Activated T-helper 2 cell treated with anti-CD3 and anti-CD28 coated beads, Interferon-gamma antibody, Interleukin-2, Interleukin-4, amounts not matched to agents 10 μg/mL and 5 μg/mL and 100 μg/mL, durations not matched to agents 14 hours and 24 hours and 36 hours (primary cell): ENCODE data around the gene CAPN13. TPM values are rescaled to one million over a fixed set of nuclear protein-coding genes. Genes with fewer than 3 reads are reported as not detected.

Source experiments
- DNase-seq: peaks from one replicate; pipeline ENCODE4 v3.0.0; 2021; ENCODE audit warnings: low spot score
- H3K27ac Mint-ChIP-seq: one replicate; pipeline ENCODE4 v1.8.0; 2021; ENCODE audit warnings: mixed read lengths
- H3K27me3 Mint-ChIP-seq: one replicate; pipeline ENCODE4 v1.8.0; 2021; ENCODE audit warnings: low read depth, mixed read lengths
- H3K36me3 Mint-ChIP-seq: one replicate; pipeline ENCODE4 v1.8.0; 2021; ENCODE audit warnings: low read depth, mixed read lengths
- H3K4me1 Mint-ChIP-seq: one replicate; pipeline ENCODE4 v1.8.0; 2021; ENCODE audit warnings: low read depth, mixed read lengths
- H3K4me3 Mint-ChIP-seq: one replicate; pipeline ENCODE4 v1.8.0; 2021; ENCODE audit warnings: low read depth, mild to moderate bottlenecking, moderate library complexity, mixed read lengths
- H3K9me3 Mint-ChIP-seq: one replicate; pipeline ENCODE4 v1.8.0; 2021; ENCODE audit warnings: mixed read lengths
- intact Hi-C: fragments of 100-400 bp; cut with micrococcal nuclease; formaldehyde crosslinking; loops from one replicate; pipeline ENCODE4 v1.15.1; 2023
- total RNA-seq: library from RNA; stranded (reverse); gene quantifications from 2 replicates; pipeline ENCODE4 v1.2.3, GENCODE V29; 2022

Gene CAPN13
- total RNA-seq, 1 donor from 2014 or later: not detected

GRCh38 chr2:30752811-30753210, 54.4 kb downstream of the CAPN13 start:
- H3K4me3 Mint-ChIP-seq: no peak overlapping the region
- H3K27me3 Mint-ChIP-seq: no peaks in the 10 kb centered on the region
- H3K4me1 Mint-ChIP-seq: no peaks in the 10 kb centered on the region
- intact Hi-C loops: no loop called here
- no peak overlapping the region for H3K27ac Mint-ChIP-seq
- DNase-seq: no peak
- no peaks in the 10 kb centered on the region for H3K36me3 Mint-ChIP-seq
- no peaks in the 10 kb centered on the region for H3K9me3 Mint-ChIP-seq

- intact Hi-C loops: no loop called here
- no peak overlapping the region for H3K4me3 Mint-ChIP-seq
- H3K4me1 Mint-ChIP-seq: no peaks in the 10 kb centered on the region
- no peak for DNase-seq
- no peaks in the 10 kb centered on the region for H3K36me3 Mint-ChIP-seq
- no peaks in the 10 kb centered on the region for H3K27me3 Mint-ChIP-seq
- H3K27ac Mint-ChIP-seq: no peak overlapping the region
- H3K9me3 Mint-ChIP-seq: no peaks in the 10 kb centered on the region
Observed at GRCh38 chr2:30747206-30747605, 60.0 kb downstream of the CAPN13 start.

GRCh38 chr2:30744823-30745222, 62.4 kb downstream of the CAPN13 start:
- no peak overlapping the region for H3K4me3 Mint-ChIP-seq
- no peak for DNase-seq
- no peak overlapping the region for H3K27ac Mint-ChIP-seq
- no peaks in the 10 kb centered on the region for H3K27me3 Mint-ChIP-seq
- no peaks in the 10 kb centered on the region for H3K9me3 Mint-ChIP-seq
- H3K36me3 Mint-ChIP-seq: no peaks in the 10 kb centered on the region
- no peaks in the 10 kb centered on the region for H3K4me1 Mint-ChIP-seq
- intact Hi-C loops: no loop called here

DNA sequence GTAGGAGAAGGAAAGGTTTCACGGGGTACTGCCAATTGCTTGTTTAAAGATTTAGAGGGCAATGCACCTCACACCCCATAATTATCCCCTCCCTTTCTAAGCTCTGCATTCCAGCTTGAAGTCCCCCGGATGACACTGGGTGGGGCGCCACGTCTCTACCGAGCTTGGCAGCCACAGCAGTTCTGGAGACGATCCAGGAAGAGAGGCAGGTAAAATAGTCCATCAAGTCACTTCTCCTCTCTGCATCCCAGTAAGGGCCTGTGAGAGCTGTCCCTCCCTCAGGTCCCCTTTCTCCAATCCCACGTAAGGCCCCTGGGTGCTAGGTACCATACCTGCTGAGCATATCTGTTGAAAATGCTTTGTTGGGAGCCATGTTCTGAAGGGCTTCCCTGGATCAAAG, 65.7 kb downstream of the CAPN13 start:
- Mint-ChIP-seq H3K4me1 (no peaks in the 10 kb centered on the region), H3K9me3 (no peaks in the 10 kb centered on the region), H3K27me3 (no peaks in the 10 kb centered on the region), H3K4me3 (no peak overlapping the region), H3K36me3 (no peaks in the 10 kb centered on the region), H3K27ac (no peak overlapping the region)
- DNase-seq: no peak
- intact Hi-C loops: no loop called here

DNA sequence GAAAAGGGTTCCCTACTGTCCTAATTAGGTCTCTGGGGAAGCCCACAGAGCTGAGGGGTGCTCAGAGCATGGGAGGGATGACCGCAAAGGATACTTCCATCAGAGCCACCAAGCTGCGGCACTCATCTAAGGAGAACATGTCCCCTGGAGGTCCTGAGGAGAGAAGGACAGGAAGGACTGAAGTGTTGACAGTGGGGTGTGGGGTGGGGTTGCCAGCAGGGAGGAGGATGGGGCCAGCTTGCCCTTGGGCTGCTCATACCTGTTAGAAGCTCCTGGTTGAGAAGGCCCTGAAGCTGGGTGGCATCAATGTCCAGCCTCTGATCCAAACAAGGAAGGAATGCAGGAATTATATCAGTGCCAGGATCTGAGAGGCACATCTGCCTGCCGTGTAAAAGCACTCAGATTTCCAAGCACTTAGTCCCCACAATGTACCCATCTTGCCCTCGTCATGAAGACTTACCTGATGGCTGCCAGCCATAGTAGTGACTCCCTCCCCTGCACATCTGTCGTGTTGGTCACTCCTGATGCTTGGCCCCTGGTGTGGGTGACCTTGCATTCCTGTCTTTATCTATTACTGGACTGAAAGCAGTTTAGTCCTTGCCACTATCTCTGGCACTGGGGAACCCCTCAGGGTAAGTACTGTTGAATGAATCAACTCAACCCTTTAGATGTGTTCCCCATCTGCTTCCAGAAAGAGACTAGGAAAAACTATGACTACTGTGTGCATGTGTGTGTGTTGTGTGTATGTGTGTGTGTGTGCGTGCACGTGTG, 68.9 kb downstream of the CAPN13 start:
- Mint-ChIP-seq H3K4me1 (no peaks in the 10 kb centered on the region), H3K27me3 (no peaks in the 10 kb centered on the region), H3K4me3 (no peak overlapping the region), H3K27ac (no peak overlapping the region), H3K9me3 (no peaks in the 10 kb centered on the region), H3K36me3 (no peaks in the 10 kb centered on the region)
- intact Hi-C loops: no loop called here
- no peak for DNase-seq

GRCh38 chr2:30737326-30737610, 70.0 kb downstream of the CAPN13 start:
- no peaks in the 10 kb centered on the region for H3K27me3 Mint-ChIP-seq
- intact Hi-C loops: no loop called here
- no peak overlapping the region for H3K4me3 Mint-ChIP-seq
- no peak overlapping the region for H3K27ac Mint-ChIP-seq
- no peaks in the 10 kb centered on the region for H3K9me3 Mint-ChIP-seq
- no peaks in the 10 kb centered on the region for H3K36me3 Mint-ChIP-seq
- H3K4me1 Mint-ChIP-seq: no peaks in the 10 kb centered on the region
- DNase-seq: no peak

DNA sequence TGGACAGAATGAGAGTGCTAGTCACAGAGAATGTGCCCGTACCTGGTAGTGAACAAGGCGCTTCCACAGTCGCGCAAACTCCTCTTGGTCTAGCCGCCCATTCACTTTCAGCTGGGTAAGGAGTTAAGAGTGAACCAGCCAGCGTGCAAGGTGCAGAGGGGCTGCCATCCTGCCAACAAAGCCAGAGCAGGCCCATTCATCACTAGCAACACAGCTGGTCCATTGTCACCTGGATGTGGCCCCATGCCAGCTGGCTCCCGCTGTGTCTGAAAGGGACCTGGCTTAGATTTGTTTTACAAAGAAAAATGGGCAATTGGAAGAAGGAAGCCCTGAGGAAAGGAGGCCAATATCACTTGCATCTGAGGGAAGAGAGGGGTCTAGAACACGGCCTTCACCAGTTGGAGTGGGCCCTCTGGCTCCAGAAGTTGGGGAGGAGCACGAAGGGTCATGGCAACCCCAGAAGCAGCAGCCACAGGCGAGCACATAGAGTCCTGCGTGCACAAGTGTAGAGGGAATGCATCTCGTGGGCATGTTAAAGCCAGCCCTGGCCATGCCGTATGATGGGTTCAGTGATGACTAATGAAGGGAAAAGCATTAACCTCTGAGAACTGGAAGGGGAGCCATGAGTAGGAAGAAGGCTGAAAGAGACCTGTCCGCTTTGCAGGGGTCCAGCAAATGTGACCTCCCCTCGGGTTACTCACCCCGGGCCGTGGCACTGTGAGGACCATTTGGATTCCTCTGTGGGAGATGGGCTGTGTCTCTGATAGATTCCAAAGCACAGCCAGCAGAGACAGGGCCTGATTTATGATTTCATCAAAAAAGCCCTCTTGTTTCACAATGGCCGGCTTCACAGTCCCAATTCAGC, 70.6 kb downstream of the CAPN13 start:
- no peak overlapping the region for H3K27ac Mint-ChIP-seq
- H3K4me3 Mint-ChIP-seq: no peak overlapping the region
- H3K4me1 Mint-ChIP-seq: no peaks in the 10 kb centered on the region
- no peak for DNase-seq
- no peaks in the 10 kb centered on the region for H3K9me3 Mint-ChIP-seq
- H3K36me3 Mint-ChIP-seq: no peaks in the 10 kb centered on the region
- H3K27me3 Mint-ChIP-seq: no peaks in the 10 kb centered on the region
- intact Hi-C loops: no loop called here

DNA sequence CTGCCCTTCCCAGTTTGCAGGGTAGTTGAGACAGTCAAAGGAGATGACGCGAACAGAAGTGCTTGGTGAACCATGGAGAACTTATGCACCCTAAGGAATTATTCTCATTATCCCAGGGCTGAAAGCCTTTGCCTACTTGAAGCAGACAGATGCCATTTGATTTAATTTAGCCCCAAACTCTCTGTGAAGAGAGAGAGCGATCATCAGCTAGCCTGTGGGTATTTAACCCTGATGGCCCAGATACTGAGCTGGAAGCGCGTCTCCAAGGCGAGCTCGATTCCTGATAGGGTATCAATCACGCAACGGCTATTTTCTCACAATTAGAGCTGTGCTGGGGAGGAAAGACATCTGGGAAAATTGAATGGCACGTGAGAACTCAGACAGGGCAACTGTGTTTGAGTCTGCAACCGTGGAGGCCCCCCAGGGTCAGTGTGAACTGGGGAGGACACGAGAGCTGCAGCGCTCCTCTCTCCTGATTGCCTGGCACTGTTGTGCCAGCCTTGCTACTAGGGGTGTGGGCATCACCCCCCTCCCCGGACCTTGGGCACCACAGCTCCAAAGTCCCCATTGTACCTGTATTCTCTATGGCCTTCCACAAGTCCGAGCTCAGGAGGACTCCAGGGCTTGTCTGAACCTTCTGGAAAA, 73.2 kb downstream of the CAPN13 start:
- H3K9me3 Mint-ChIP-seq: no peaks in the 10 kb centered on the region
- no peaks in the 10 kb centered on the region for H3K4me1 Mint-ChIP-seq
- no peaks in the 10 kb centered on the region for H3K27me3 Mint-ChIP-seq
- DNase-seq: no peak
- no peak overlapping the region for H3K27ac Mint-ChIP-seq
- H3K4me3 Mint-ChIP-seq: no peak overlapping the region
- no peaks in the 10 kb centered on the region for H3K36me3 Mint-ChIP-seq
- intact Hi-C loops: no loop called here

DNA sequence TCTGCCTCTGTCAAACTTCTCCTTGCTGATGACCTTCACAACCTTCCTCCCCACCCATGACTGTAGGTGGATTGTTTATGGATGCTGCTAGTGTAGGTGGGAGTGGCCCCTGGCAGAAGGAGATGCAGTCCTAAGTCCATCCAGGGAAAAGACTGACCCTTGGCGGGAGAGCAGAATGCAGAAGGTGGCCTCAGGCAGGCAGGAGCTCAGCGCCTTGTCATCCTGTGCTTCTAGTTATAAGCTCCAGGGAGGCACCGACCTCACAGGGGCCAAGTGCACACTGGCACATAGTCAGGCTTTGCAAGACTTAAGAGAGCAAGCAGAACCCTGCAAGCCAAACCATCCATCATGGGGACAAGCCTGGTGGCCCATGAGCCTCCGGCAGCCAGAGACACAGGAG, 74.4 kb downstream of the CAPN13 start:
- no peak overlapping the region for H3K27ac Mint-ChIP-seq
- H3K4me1 Mint-ChIP-seq: no peaks in the 10 kb centered on the region
- no peaks in the 10 kb centered on the region for H3K9me3 Mint-ChIP-seq
- no peak for DNase-seq
- intact Hi-C loops: no loop called here
- H3K36me3 Mint-ChIP-seq: no peaks in the 10 kb centered on the region
- no peaks in the 10 kb centered on the region for H3K27me3 Mint-ChIP-seq
- H3K4me3 Mint-ChIP-seq: no peak overlapping the region

GRCh38 chr2:30732376-30732775, 74.9 kb downstream of the CAPN13 start:
- Mint-ChIP-seq H3K36me3 (no peaks in the 10 kb centered on the region), H3K27ac (no peak overlapping the region), H3K4me1 (no peaks in the 10 kb centered on the region), H3K27me3 (no peaks in the 10 kb centered on the region), H3K9me3 (no peaks in the 10 kb centered on the region), H3K4me3 (no peak overlapping the region)
- intact Hi-C loops: no loop called here
- DNase-seq: no peak

- DNase-seq: no peak
- no peaks in the 10 kb centered on the region for H3K4me1 Mint-ChIP-seq
- H3K4me3 Mint-ChIP-seq: no peak overlapping the region
- intact Hi-C loops: no loop called here
- peaks cover 3% of the 10 kb centered on the region for H3K27me3 Mint-ChIP-seq
- H3K36me3 Mint-ChIP-seq: no peaks in the 10 kb centered on the region
- no peaks in the 10 kb centered on the region for H3K9me3 Mint-ChIP-seq
- H3K27ac Mint-ChIP-seq: no peak overlapping the region
Observed at GRCh38 chr2:30731706-30732105, 75.5 kb downstream of the CAPN13 start.

DNA sequence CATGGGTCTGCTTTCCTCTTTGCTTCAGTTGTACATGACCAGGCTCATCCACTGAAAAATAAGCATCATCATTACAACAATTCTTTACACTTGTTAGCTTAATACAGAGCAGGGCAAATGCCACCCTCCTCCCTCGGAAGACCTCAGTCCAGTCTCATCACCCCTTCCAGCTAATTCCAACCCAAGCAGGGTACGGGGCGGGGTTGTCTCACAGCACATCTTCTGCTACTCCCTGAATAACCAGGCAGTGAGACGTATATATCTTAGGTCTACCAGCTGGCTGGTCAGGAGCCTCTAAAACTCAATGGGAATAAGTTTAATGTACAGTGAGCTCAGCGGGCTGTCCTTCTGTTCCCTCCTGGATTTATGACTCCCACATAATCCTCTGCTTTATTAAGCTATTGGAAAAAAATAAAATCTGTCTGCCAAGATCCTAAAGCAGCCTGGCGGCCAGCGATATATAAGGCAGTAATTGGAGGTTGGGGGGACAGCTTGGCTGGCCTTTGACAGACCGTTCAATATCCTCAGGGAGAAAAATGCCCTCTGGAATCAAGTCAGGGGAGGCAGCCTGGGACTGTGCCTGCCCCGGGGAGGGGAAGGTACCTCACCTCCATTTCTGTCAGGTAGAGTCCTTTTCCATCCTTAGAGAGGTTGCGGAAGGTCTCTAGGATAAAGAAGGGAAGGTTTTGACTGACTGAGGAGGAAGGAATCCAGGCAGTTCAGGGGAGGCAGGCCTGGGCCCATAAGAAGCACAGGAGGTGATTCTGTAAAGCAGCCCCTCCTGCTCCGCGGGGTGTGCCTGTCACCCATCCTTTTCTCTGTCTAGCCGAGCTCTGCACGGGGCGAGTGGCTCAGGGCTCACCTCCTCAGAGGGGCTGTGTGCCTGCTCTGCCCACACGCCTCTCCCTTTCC, 76.3 kb downstream of the CAPN13 start:
- no peak for DNase-seq
- Mint-ChIP-seq H3K36me3 (no peaks in the 10 kb centered on the region), H3K4me3 (no peak overlapping the region), H3K4me1 (no peaks in the 10 kb centered on the region), H3K27ac (no peak overlapping the region), H3K27me3 (peaks cover 3% of the 10 kb centered on the region), H3K9me3 (no peaks in the 10 kb centered on the region)
- intact Hi-C loops: no loop called here
